Measurements from ENCODE around the gene HAUS3. TPM values are rescaled to one million over a fixed set of nuclear protein-coding genes. Genes with fewer than 3 reads are reported as not detected.
"Not testable (repeated sequence)": the region's sequence is repeated elsewhere in the genome, so short reads cannot be mapped to it uniquely, and the experiment has no call there.

The HAUS3 gene
- total RNA-seq, 1 experiment from 2014 or later: 11.0 TPM

DNA sequence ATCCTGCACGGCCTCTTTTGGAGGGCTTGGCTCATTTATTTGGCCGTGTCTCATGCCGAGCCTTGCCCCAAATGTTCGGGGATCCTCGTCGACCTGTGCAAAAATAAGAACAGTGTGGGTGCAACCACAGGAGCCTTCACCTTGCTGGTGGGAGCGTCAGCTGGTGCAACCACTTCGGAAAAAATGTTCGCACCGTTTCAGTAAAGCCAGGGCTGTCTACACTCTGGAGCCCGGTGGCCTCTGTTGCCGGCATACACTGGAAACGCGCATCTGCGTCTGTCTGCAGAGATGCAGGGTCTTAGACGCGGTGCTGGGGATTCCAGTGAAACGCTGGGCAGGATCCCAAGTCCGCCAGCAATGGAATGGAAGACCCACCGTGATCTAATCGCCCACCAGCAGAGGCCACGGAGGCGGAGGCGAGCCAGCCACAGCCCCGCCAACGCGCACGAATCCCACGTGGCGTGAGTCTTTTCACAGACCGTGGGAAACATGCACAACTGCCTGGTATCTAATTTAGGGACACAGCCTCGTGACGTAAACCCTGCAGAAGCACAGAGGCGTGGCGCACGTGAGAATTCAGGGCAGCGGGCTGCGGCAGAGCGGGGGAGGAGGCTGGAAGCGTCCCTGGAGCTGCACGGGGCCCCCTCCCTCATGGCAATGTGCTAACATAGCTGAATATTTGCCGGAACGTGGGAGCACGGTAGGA is 33.8 kb upstream of the HAUS3 start:
- no peak for DNase-seq (ENCODE audit: low spot score)

DNA sequence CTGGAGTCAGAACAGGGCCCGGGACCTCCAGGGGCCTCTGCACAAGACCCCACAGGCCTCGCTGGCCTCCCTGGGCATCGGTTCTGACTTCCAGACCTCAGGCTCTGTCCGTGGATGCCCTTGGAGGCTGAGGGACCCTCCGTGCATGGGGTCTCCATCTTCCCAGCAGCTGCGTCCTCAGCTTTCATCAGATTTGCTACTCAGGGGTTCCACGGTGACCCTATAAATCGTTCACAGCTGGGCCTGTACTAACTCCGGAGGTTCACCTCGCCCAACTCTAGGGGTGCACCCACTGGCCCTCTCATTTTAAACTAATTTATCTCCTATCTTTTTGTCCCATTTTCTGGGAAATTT is 33.1 kb upstream of the HAUS3 start:
- not testable (repeated sequence) for DNase-seq (ENCODE audit: low spot score)

DNA sequence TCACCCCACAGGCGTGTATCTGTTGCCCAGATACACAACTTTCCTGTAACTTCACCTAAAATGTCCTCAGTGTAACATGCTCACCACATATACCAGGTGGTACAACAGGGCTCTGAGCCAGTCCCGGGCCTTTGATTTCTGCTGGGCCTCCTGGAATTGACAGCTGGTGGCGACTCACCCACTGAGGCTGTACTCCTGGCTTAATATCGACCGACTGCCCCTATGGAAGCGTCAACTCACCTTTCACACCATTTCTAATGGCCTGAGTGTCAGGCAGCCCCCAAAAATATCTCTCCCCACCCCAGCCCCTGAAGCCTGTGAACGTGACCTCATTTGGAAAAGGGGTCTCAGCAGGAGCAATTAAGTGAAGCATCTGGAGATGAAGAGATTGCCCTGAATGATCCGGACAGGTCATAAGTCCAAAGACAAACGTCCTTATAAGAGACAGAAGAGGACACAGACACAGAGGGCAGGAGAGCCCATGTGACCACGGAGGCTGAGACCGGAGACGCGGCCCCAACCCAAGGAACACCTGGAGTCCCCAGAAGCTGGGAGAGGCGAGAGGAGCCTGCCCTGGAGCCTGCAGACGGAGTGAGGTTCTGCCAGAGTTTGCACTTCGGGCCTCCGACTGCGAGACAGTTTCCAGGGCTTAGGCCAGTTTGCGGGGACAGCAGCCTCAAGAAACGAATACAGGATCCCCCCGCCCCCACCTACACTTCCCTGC is 32.6 kb upstream of the HAUS3 start:
- DNase-seq (ENCODE audit: low spot score): no peak

DNA sequence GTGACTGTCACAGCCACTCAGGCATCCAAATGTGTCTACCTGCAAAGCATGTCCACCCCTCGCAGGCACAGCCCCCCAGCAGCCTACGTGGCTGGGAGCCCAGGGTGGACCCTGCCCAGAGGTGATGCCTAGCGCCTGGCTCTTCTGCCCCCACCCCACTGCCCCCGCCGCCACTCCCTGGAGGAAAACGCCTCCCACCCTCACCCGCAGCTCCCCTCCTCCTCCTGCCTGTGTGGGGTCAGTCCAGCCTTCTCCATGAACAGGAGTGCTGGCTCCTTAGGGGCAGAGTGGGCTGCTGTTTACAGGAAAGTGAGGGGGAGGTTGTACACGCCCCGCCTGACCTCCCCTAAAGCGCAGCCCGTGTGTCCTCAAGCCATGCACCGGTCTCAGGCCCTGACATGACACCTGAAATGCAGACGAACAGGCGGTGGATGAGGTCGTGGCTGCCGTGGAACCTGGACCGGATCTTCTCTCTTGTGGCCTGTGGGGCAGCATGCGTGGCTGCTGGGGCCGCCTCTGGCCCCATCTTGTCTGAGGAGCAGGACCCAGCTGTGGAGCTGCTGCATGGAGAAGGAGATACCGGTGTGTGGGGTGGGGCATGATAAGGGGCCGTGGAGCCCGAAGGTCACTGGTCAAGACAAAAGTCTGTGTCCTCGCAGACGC is 31.9 kb upstream of the HAUS3 start:
- no peak for DNase-seq (ENCODE audit: low spot score)

DNA sequence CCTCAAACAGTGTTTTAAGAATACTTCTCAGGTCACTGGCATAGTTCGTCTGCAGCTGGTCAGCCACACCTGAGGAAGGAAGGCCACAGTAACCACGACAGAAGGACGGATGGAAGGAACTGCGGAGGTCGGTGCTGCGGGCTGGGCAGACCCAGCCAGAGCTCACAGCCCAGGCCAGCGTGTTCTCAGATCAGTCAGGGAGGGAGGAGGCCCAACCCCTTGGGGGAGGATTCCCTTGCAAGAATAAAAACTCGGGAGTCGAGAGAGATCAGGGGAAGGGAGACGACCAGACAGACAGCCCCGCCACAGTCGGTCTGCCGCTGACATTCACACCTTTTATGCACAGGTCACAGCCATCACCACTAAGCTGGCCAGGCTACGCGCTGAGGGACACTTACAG is 31.3 kb upstream of the HAUS3 start:
- no peak for DNase-seq (ENCODE audit: low spot score)

DNA sequence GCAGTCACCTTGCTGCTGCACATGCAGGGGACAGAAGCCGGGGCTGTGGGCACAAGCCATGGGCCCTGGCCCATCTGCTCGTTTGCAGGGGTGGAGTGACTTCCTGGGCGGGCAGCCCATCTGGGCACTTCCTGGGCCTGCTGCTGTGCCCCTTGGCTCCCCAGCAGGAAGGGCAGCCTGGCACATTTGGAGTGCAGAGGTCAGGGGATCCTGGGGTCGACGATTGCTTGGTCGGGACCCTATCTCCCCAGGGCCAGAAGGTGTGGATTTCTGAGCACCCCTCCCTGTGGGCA is 30.9 kb upstream of the HAUS3 start:
- DNase-seq (ENCODE audit: low spot score): no peak

DNA sequence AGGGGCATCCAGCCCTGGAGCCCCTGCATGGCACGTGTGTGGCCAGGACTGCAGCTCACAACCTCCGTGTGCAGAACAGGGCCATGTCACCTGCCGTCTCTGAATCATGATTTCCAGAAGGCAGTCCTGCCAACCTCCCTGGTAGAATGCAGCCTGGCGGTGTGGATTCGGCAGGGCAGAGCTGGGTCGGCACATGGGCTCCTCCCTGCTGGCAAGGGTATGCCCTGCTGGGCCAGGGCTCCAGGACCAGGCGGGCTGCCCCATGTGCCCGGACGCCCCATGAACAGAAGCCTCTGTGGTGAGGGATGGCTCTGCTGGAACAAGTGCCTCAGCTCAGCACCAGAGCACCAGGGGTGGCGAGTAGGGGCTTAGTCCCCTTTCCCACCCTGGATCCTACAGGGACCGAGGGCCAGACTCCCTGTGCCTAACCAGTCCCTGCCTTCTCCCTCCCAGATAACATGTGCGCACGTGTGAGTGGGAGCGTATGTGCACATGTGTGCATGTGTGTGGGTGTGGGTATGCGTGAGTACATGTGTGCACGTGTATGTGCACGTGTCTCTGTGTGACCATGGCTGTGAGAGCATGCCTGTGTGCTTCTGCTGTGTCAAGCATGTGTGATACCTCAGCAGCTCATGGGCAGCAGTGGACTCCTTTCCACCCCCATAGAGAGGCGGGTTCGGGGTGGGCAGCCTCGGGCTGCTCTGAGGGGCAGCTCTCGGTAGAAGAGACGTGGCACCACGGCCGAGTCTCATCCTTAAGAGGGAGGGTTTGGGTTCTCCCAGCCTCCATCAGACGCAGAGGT is 30.3 kb upstream of the HAUS3 start:
- no peak for DNase-seq (ENCODE audit: low spot score)

DNA sequence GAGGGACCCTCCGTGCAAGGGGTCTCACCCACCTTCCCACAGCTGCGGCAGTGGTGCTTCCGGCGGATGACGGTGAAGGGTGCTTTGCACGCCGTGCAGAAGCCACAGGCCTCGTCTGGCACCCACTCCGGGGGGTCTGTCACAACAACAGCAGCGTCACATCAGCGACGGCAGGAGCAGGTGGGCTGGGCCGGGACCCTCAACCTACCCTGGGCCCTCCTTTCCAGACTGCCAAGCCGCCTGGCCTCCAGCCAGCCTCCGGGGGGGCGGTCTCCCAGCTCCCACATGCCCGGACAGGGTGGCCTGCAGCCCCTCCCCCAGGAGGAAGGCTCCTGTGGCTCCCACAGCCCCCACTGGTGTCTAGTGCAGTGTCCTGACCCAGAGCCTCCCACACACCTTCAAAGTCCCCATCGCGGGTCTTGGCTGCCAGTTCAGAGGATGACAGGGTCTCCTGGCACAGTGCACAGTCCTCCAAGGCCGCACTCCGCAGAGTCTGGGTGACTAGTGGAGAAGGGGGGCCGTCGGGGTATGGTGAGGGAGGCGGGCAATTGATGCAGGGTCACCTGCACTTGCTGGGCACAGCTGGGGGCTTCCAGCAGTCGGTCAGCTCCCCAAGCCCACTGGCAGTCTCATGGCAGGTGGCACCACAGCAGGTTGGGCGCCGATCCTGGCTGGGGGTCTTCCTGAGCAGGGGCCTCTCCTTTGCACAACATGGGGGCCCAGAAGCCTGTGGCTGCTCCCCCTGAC is 29.5 kb upstream of the HAUS3 start:
- no peak for DNase-seq (ENCODE audit: low spot score)

DNA sequence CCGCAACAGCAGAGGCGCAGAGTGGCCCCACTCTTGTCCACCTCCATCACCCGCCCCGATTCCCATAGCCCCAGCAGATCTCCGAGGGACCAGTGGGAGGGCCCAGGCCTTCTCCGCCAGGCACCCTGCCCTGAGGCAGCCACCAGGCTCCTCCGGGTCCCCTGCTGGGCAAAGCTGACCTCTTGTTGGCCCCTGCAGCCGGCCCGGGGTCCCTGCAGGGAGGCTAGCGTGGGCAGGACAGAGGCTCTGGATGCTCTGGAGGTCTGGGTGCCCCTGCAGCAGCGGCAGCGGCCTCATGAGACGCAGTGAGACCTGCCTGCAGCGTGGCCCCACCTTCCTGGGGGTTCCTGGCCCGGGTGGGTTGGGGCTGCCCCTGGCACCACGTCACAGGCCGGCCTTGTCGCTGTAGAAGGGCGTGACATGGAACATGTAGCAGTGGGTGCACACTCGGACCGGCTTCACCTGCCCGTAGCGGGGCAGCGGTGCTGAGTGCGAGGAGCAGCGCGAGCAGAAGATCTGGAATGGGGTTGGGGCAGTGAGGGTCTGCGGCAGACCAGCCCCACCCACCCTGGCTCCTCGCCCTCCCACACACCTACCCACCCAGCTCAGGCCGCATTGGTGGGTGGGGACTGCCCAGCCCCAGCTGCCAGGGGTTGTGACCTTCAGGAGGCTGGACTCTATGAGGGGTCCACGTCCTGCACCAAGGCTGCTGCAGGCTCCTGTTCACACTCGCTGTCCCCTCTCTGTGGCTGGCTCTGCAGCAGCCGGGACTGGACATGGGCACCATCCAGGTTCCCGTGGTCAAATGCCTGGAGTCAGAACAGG is 28.6 kb upstream of the HAUS3 start:
- no peak for DNase-seq (ENCODE audit: low spot score)

DNA sequence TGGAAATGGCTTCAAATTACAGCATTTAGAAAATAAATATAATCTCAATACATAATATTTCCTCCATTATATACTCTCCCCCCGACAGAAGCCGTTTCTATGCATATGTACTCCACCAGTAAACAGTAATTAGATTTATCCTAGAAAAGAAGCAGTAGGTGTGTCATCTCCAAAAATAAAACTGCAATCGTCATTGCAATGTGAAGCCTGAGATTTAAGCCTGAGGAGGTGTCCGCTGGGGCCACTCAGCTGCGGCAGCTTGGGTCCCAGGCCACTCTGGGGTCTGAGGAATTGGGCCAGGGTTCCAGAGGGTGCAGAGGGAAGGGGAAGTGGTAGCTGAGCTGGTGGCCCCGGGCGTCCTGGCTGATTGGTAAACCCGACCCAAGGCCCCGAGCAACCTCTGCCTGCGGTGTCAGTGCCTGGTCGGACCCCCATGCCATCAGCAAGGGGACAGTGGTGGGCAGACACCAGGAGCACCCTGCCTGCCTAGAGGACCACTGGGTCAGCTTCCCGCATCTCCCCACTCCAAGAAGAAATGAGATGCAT is 27.8 kb upstream of the HAUS3 start:
- DNase-seq (ENCODE audit: low spot score): no peak

DNA sequence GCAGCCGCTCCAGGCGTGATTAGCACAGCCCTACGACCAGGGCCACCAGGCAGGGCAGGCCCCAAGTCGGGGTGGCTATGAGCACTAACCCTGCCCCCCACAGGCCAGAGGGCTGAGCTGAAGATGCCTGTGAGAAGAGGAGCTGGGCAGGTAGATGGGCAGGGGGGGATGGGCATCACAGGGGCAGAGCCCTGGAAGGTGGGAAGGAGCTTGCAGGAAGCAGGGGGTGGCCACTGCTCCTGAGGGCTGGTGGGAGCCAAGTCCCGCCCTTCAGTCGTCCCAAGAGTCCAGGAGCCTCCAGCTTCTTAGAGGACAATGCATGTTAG is 27.2 kb upstream of the HAUS3 start:
- DNase-seq (ENCODE audit: low spot score): no peak

DNA sequence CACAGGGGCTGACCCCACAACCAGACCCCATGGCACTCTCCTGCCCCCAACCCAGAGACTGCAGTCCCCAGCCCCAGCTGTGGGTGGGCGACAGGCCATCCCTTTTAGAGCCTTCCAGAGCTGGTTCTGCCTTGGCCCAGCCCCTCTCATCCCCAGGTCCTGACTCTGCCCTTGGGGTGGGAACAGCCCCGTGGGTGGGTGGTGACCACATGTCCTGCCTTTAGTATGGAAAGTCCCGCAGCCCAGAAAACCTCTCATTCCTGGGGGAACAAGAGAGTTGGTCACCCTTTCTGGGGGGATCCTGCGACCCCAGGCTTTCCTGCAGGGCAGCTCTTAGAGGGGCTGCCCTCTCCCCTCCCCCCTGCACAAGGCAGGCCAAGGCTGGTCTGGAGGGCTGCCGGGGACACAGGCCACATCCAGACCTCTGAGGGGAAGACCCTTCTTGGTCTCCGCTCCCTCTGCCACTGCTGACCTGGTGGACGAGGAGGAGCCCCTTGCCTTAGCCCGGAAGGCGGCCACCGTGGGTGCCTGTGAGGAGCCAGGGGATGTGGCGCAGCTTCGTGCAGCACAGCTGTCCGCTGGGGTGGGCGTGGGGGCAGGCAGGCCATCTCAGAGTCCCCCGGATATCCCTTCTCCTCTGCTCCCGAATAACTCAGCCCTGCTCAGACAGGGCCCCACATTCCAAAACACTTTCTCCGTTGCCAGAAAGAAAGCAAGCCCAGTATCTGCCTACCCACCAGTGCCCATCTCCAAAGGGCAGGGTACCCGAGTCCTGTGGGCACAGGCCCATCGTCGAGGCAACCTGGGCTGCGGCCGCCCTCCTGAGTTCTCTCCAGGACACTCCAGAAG is 26.7 kb upstream of the HAUS3 start:
- no peak for DNase-seq (ENCODE audit: low spot score)

DNA sequence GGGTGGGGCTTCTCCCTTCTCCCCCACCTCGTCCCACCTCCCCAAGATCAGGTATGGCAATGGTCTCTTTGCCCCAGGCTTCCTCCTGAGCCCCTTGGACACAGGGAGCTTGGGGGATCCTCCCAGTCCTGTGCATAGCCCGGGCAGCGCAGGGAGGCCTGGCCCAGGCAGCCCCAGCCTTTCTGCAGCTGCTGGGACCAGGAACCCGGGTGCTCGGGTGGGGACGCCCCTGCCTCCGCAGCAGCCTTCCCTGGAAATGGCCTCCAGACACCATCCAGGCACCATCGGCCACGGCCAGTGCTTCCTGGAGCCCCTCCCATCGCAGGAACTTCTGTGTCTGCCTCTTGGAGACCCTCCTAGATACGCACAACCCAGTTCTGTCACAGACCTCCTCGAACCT is 25.9 kb upstream of the HAUS3 start:
- no peak for DNase-seq (ENCODE audit: low spot score)

DNA sequence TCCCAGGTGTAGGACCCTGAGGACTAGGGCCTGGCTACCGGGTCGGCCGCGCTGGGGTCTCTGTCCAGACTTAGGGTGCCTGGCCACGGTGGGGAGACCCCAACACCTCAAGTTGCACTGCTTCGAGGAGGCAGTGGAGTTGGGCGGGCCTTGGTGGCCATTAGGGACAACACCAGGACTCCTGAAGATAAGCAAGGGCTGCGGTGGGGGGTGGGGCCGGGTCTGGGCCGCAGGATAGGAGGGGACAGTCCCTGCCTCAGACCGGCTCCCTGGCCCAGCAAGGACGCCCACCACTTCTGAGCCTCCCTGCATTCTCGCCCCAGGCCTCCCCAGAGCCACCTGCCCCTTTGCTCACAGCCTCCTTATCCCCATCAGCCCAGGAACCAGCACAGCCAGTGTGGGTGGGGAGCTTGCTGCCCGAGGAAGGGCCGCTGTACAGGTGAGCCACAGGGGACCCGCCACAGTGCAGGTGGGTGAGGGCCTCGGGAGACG is 25.4 kb upstream of the HAUS3 start:
- no peak for DNase-seq (ENCODE audit: low spot score)

DNA sequence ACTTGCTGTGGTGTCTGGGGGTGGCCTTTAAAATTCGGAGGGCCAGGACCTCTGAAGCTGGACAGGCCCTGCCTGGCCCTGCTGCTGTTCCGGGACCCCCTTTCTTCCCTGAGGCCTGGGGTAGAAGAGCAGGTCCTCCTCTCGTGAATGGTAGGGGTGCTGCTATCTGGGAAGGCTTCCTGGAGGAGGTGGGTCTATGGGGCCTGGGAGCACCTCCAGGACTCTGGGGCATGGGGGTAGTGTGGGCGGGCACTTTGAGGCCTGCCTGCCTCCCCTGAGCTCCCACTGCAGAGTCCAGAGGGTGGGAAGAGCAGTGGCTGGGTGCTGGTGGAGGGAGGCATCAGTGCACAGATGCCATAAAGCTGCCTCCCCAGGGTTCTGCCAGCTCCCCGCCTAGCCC is 24.9 kb upstream of the HAUS3 start:
- no peak for DNase-seq (ENCODE audit: low spot score)

DNA sequence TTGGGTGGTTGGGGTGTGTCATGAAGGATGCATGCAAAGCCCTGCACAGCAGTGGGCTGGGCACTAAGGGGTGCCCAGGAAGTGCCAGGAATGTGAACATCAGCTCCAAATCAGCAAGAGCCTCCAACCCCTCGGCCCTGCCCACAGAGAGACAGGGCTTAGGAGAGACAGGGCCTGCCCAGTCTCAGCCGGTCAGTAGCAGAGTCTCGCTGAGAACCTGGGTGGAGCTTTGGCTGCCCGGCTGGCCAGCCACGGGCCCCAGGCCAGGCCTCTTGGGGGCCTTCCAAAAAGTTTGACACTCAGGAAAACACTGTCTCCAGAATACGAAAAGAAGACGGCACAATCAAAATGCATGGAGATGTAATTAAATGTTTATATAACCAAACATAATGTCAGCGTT is 24.3 kb upstream of the HAUS3 start:
- no peak for DNase-seq (ENCODE audit: low spot score)

DNA sequence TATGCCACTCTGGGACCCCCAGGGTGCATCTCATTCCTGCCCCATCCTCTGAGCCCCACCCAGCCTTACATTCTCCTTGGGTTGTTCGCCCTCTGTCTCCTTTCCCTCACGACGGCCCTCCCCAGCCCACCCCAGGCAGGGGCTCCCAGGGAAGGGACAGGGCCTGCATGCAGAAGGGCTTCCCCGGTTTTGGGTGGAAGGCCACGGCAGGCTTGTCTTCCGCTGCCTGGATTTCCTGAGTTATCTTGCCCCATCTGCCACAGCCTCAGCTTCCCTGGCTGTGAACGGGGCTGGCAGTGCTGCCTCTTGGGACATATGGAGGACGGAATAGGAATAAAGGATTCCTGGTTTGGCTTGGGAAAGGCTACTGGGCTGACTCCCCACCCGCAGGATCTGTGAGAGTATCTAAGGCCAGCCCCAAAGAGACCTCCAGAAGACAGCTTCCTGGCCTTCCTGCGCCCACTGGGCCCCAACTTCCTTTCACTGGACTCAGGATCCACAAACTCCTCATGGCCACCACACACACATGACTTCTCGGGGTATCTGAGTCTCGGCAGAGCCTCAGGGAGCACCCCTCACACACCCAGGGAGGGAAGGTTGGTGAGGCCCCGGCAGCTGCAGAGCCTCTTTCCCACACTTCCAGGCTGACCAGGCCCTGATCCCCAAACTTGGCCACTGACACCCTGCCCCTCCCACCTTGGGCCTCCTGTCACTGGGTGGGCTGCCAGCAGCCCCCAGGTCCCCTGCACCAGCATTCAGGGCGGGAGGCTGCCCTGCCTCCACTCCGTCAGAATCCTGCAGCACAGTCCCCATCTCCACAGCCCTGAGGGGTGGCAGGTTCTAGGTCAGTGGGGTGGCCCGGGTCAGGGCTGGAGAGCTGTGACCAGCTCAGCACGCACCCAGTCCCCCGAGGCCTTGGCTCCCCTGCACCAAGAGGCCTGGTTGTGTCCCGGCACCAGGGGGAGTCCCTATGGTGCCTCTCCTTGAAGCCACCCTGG is 23.5 kb upstream of the HAUS3 start:
- DNase-seq (ENCODE audit: low spot score): no peak

DNA sequence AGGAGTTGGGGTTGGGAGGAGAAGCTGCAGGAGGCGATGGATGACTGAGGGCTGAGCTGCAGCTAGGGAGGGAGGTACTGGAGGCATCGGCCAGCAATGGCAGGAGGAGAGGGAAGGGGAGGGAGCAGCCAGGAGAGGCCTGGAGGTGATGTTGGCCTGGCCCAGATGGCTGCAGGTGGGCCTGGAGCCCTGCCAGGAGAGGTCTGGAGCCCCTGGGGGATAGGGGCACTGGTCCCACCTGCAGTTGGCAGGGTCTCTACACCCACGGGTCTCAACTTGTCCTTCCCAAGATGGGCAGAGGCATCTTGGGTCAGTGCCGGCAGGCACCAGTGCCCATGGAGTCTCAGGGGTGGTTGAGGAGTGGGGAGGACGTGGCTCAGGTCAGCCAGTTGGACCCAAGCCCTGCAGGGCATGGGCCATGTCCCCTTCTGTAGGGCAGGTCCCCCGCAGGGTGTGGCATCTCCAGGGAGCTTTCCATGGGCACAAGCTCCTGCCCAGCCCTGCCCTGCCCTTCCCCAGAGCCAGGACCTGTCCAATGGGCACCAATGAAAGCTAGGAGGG is 22.6 kb upstream of the HAUS3 start:
- no peak for DNase-seq (ENCODE audit: low spot score)
